ENCODE measurements around the gene MYH7.

The MYH7 gene

GRCh38 chr14:23442721-23443356 is 7.4 kb upstream of the MYH7 start:
- no peak for FAIRE-seq
- DNase-seq (ENCODE audit: insufficient read length, low spot score): no peak
- no peak for TF ChIP-seq CTCF (IDR thresholded peaks at IDR 0.05; ENCODE audit: insufficient read depth, missing control alignments)

- no peak for DNase-seq (ENCODE audit: insufficient read length, low spot score)
- no peak for FAIRE-seq
Measured at GRCh38 chr14:23441076-23441475, 5.6 kb upstream of the MYH7 start.

GRCh38 chr14:23439107-23439835 is 3.8 kb upstream of the MYH7 start:
- TF ChIP-seq CTCF (IDR thresholded peaks at IDR 0.05; ENCODE audit: insufficient read depth, missing control alignments): no peak
- FAIRE-seq: no peak
- no peak for DNase-seq (ENCODE audit: insufficient read length, low spot score)

More at GRCh38 chr14:23441076-23441475, 5.6 kb upstream of the MYH7 start:
- no peak for TF ChIP-seq CTCF (IDR thresholded peaks at IDR 0.05; ENCODE audit: insufficient read depth, missing control alignments)

- no peak for DNase-seq (ENCODE audit: insufficient read length, low spot score)
- no peak for TF ChIP-seq CTCF (IDR thresholded peaks at IDR 0.05; ENCODE audit: insufficient read depth, missing control alignments)
- no peak for FAIRE-seq
Measured at GRCh38 chr14:23438101-23438971, 2.9 kb upstream of the MYH7 start.

- FAIRE-seq: no peak
- no peak for TF ChIP-seq CTCF (IDR thresholded peaks at IDR 0.05; ENCODE audit: insufficient read depth, missing control alignments)
- no peak for DNase-seq (ENCODE audit: insufficient read length, low spot score)
Measured at GRCh38 chr14:23437133-23438100, 2.0 kb upstream of the MYH7 start.

- DNase-seq (ENCODE audit: insufficient read length, low spot score): peak; percentile 70
- no peak for FAIRE-seq
- TF ChIP-seq CTCF (IDR thresholded peaks at IDR 0.05; ENCODE audit: insufficient read depth, missing control alignments): no peak
Measured at GRCh38 chr14:23436327-23437132, 1.1 kb upstream of the MYH7 start.
